ENCODE data around the gene STXBP1.

DNA sequence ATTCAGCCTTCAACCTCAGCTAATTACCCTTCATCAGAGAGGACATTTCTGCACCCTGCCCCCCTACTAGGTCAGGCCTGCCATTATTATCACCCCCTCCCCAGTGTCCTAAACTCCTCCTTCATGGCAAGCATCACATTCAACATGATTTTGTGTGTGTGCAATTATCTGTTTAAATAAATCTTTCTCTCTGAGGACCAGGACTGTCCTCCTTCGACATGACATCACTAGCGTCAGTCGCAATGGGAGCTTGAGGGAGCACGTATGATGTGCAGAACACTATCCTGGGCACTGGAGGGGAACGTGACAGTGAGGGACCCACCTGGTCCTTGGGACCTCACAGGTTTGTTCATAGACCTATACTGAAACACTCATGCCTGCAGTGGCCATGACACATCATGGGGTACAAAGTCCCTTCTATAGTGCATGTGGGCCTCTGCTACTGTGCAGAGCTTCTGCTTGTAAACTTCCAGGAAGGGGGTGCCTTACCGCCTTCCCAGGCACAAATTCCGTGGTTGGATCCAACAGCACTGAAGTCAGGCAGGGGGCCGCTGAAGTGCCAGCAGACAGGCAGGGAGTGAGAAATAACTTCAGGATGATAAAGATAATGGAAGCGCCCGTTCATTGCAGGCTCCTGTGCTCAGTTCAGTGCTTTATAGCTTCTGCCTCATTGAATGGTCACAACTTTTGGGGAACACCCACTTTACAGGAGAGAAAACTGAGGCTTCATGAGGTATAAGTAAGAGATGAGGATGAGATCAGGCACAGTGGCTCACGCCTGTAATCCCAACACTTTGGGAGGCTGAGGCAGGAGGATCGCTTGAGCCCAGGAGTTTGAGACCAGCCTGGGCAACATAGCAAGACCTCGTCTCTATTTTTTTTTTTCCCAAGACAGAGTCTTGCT, 36.0 kb upstream of the STXBP1 start:
- TF ChIP-seq, protein P1, sequence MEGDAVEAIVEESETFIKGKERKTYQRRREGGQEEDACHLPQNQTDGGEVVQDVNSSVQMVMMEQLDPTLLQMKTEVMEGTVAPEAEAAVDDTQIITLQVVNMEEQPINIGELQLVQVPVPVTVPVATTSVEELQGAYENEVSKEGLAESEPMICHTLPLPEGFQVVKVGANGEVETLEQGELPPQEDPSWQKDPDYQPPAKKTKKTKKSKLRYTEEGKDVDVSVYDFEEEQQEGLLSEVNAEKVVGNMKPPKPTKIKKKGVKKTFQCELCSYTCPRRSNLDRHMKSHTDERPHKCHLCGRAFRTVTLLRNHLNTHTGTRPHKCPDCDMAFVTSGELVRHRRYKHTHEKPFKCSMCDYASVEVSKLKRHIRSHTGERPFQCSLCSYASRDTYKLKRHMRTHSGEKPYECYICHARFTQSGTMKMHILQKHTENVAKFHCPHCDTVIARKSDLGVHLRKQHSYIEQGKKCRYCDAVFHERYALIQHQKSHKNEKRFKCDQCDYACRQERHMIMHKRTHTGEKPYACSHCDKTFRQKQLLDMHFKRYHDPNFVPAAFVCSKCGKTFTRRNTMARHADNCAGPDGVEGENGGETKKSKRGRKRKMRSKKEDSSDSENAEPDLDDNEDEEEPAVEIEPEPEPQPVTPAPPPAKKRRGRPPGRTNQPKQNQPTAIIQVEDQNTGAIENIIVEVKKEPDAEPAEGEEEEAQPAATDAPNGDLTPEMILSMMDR (tag by site-specific recombination; IDR thresholded peaks at IDR 0.05): no peak
- TF ChIP-seq, protein P2, sequence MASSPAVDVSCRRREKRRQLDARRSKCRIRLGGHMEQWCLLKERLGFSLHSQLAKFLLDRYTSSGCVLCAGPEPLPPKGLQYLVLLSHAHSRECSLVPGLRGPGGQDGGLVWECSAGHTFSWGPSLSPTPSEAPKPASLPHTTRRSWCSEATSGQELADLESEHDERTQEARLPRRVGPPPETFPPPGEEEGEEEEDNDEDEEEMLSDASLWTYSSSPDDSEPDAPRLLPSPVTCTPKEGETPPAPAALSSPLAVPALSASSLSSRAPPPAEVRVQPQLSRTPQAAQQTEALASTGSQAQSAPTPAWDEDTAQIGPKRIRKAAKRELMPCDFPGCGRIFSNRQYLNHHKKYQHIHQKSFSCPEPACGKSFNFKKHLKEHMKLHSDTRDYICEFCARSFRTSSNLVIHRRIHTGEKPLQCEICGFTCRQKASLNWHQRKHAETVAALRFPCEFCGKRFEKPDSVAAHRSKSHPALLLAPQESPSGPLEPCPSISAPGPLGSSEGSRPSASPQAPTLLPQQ (tag by site-specific recombination; IDR thresholded peaks at IDR 0.05): no peak
- TF ChIP-seq, protein P3, sequence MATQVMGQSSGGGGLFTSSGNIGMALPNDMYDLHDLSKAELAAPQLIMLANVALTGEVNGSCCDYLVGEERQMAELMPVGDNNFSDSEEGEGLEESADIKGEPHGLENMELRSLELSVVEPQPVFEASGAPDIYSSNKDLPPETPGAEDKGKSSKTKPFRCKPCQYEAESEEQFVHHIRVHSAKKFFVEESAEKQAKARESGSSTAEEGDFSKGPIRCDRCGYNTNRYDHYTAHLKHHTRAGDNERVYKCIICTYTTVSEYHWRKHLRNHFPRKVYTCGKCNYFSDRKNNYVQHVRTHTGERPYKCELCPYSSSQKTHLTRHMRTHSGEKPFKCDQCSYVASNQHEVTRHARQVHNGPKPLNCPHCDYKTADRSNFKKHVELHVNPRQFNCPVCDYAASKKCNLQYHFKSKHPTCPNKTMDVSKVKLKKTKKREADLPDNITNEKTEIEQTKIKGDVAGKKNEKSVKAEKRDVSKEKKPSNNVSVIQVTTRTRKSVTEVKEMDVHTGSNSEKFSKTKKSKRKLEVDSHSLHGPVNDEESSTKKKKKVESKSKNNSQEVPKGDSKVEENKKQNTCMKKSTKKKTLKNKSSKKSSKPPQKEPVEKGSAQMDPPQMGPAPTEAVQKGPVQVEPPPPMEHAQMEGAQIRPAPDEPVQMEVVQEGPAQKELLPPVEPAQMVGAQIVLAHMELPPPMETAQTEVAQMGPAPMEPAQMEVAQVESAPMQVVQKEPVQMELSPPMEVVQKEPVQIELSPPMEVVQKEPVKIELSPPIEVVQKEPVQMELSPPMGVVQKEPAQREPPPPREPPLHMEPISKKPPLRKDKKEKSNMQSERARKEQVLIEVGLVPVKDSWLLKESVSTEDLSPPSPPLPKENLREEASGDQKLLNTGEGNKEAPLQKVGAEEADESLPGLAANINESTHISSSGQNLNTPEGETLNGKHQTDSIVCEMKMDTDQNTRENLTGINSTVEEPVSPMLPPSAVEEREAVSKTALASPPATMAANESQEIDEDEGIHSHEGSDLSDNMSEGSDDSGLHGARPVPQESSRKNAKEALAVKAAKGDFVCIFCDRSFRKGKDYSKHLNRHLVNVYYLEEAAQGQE (tag by site-specific recombination; IDR thresholded peaks at IDR 0.05): no peak
- TF ChIP-seq ZNF510 (tag by site-specific recombination; IDR thresholded peaks at IDR 0.05; ENCODE audit: insufficient replicate concordance) (no peak), SCRT1 (tag by site-specific recombination; IDR thresholded peaks at IDR 0.05; ENCODE audit: borderline replicate concordance) (no peak), ZNF621 (tag by site-specific recombination; IDR thresholded peaks at IDR 0.05) (no peak), ZNF561 (tag by site-specific recombination; IDR thresholded peaks at IDR 0.05; ENCODE audit: borderline replicate concordance) (no peak)

All from HEK293 (cell line).